IMR-90 (cell line): ENCODE data around the gene QKI.

Source experiments
- BHLHE40 ChIP-seq: fragments of 150-350 bp; IDR thresholded peaks from 2 replicates; pipeline ENCODE4 v1.6.1; 2016; ENCODE audit warnings: mild to moderate bottlenecking, low read depth, low read length
- CEBPB ChIP-seq: IDR thresholded peaks from 2 replicates; pipeline ENCODE4 v1.6.1; 2012; ENCODE audit warnings: low read depth, low read length, improper control_type of control experiment
- CTCF ChIP-seq: conservative IDR thresholded peaks from 2 replicates; pipeline ENCODE4 v1.5.1; 2012; ENCODE audit warnings: mild to moderate bottlenecking, low read depth, low read length, improper control_type of control experiment
- MAZ ChIP-seq: IDR thresholded peaks from 2 replicates; pipeline ENCODE4 v1.6.1; 2012; ENCODE audit warnings: low read depth, mild to moderate bottlenecking, low read length, improper control_type of control experiment, moderate library complexity, borderline replicate concordance
- MXI1 ChIP-seq: IDR thresholded peaks from 2 replicates; pipeline ENCODE4 v1.6.1; 2012; ENCODE audit warnings: low read depth, mild to moderate bottlenecking, low read length, moderate library complexity, borderline replicate concordance
- NFE2L2 ChIP-seq: fragments of 150-350 bp; IDR thresholded peaks from 2 replicates; pipeline ENCODE4 v1.6.1; 2016; ENCODE audit warnings: low read depth, mild to moderate bottlenecking, low read length
- POLR2A ChIP-seq: IDR thresholded peaks from 2 replicates; pipeline ENCODE4 v1.6.1; 2012; ENCODE audit warnings: mild to moderate bottlenecking, low read depth, low read length
- RAD21 ChIP-seq: IDR thresholded peaks from 2 replicates; pipeline ENCODE4 v1.6.1; 2012; ENCODE audit warnings: low read length, improper control_type of control experiment
- RCOR1 ChIP-seq: IDR thresholded peaks from 2 replicates; pipeline ENCODE4 v1.6.1; 2012; ENCODE audit warnings: mild to moderate bottlenecking, low read length, improper control_type of control experiment; ENCODE audit not compliant: insufficient replicate concordance
- RFX5 ChIP-seq: IDR thresholded peaks from 2 replicates; pipeline ENCODE4 v1.8.0; 2012; ENCODE audit warnings: low read depth, mild to moderate bottlenecking, low read length, moderate library complexity
- SMC3 ChIP-seq: fragments of 150-350 bp; IDR thresholded peaks from 2 replicates; pipeline ENCODE4 v1.6.1; 2016; ENCODE audit warnings: low read depth, mild to moderate bottlenecking, antibody characterized with exemption, low read length, moderate library complexity
- USF2 ChIP-seq: fragments of 150-350 bp; IDR thresholded peaks from 2 replicates; pipeline ENCODE4 v1.6.1; 2017; ENCODE audit warnings: mild to moderate bottlenecking, antibody characterized with exemption, low read length, low read depth

GRCh38 chr6:163543321-163543720, 128.8 kb downstream of the QKI start:
- TF ChIP-seq POLR2A = no peak
- no peak for TF ChIP-seq CTCF
- TF ChIP-seq CEBPB = no peak
- no peak for TF ChIP-seq SMC3
- no peak for TF ChIP-seq RFX5
- no peak for TF ChIP-seq RAD21
- no peak for TF ChIP-seq RCOR1
- no peak for TF ChIP-seq MAZ
- TF ChIP-seq NFE2L2 = no peak
- TF ChIP-seq USF2 = no peak
- no peak for TF ChIP-seq BHLHE40
- no peak for TF ChIP-seq MXI1
